Measurements from ENCODE around the gene CNOT6.

GRCh38 chr5:180621311-180621710, 127.1 kb downstream of the CNOT6 start:
- no peak for TF ChIP-seq POLR2A (IDR thresholded peaks at IDR 0.05)
- no peak for TF ChIP-seq CTCF (IDR thresholded peaks at IDR 0.05)

All from heart left ventricle (tissue), 13 donors.